ENCODE measurements around the gene PRPF40B. TPM values are rescaled to one million over a fixed set of nuclear protein-coding genes. Genes with fewer than 3 reads are reported as not detected.
A peak's percentile ranks its signal among the peaks of the same experiment; 100 is the strongest.

The PRPF40B gene
- total and polyA plus RNA-seq, 2 donors from 2014 or later, result 20.1 to 33.3 TPM

DNA sequence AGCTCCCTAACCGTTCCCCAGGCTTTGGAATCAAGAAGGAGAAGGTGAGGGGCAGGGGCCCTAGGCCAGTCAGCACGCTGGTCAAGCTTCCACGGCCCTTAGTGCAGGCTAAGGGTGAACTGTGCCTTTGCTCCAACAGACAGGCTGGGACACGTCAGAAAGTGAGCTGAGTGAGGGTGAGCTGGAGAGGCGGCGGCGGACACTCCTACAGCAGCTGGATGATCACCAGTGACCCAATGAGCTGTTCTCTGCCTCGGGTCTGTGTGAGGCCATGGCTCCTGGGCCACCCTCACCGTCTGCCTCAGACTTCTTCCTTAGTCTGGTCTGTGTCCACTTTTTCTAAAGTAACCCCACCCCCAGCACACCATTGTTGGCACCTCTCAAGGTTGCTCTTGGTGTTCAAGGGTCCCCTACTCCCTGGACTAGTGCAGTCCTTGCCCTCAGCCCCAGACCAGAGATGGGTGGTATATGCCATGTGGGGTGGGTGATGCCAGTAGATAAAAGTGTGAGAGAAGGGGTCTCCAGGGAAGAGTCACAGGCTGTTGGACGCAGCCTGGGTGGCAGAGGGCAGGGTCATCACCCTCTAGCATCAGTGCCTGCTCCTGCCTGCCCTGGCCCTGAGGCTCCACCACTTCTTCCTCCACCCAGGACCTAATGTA is 20.7 kb downstream of the PRPF40B start:
- H3K27ac ChIP-seq (ENCODE audit: low read depth in 2 of 2, low read length in 2 of 2), result no peak overlapping the region
- H3K9me3 ChIP-seq (ENCODE audit: control insufficient read depth in 2 of 3, insufficient read depth in 1 of 3, low read length in 3 of 3), result no peaks in the 10 kb centered on the region
- H3K4me1 ChIP-seq (ENCODE audit: control insufficient read depth in 2 of 3, insufficient read depth in 2 of 3, low read depth in 1 of 3, low read length in 3 of 3), result peaks cover 2 to 23% (median 3%) of the 10 kb centered on the region in 3 donors
- FAIRE-seq (no peak), DNase-seq (peak in 2 of 5 donors; percentile 37 to 52)
- TF ChIP-seq, protein P1, sequence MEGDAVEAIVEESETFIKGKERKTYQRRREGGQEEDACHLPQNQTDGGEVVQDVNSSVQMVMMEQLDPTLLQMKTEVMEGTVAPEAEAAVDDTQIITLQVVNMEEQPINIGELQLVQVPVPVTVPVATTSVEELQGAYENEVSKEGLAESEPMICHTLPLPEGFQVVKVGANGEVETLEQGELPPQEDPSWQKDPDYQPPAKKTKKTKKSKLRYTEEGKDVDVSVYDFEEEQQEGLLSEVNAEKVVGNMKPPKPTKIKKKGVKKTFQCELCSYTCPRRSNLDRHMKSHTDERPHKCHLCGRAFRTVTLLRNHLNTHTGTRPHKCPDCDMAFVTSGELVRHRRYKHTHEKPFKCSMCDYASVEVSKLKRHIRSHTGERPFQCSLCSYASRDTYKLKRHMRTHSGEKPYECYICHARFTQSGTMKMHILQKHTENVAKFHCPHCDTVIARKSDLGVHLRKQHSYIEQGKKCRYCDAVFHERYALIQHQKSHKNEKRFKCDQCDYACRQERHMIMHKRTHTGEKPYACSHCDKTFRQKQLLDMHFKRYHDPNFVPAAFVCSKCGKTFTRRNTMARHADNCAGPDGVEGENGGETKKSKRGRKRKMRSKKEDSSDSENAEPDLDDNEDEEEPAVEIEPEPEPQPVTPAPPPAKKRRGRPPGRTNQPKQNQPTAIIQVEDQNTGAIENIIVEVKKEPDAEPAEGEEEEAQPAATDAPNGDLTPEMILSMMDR (IDR thresholded peaks at IDR 0.05; ENCODE audit: borderline replicate concordance, extremely low read depth, insufficient read depth), result no peak
- intact Hi-C loops (cut with DNase I), result loop anchor here (5.0 kb wide), 1 partner anchor 63 kb away; the partner anchor contains the start of gene FMNL3
- H3K36me3 ChIP-seq (ENCODE audit: control insufficient read depth in 2 of 3, insufficient read depth in 3 of 3, low read length in 3 of 3), result peaks cover 2 to 23% (median 18%) of the 10 kb centered on the region in 3 donors
- H3K9ac ChIP-seq (ENCODE audit: low read length in 3 of 3), result no peak overlapping the region
- no peak overlapping the region for H3K4me3 ChIP-seq (ENCODE audit: low read length in 3 of 3)
- H3K27me3 ChIP-seq (ENCODE audit: control insufficient read depth, insufficient read depth, low read length), result no peaks in the 10 kb centered on the region

DNA sequence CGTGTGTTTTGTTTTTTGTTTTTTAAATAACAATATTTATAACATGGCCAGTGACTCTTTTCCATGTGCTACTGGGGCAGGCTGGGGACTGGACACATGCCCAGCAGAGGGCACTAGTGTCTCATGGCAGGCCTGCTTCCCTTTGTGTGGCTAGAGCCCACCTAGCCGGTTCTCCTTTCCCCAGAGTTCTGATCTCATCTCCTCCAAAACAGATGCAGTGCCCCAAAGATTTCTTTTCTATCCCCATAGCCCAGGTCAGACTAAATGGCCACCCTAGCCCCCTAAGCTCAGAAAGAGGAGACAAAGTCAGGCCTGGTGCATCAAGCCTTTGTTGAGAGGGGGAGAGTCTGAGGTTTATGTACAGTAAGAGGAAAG is 21.2 kb downstream of the PRPF40B start:
- peaks cover 2 to 23% (median 3%) of the 10 kb centered on the region in 3 donors for H3K4me1 ChIP-seq (ENCODE audit: control insufficient read depth in 2 of 3, insufficient read depth in 2 of 3, low read depth in 1 of 3, low read length in 3 of 3)
- H3K9me3 ChIP-seq (ENCODE audit: control insufficient read depth in 2 of 3, insufficient read depth in 1 of 3, low read length in 3 of 3), result no peaks in the 10 kb centered on the region
- no peaks in the 10 kb centered on the region for H3K27me3 ChIP-seq (ENCODE audit: control insufficient read depth, insufficient read depth, low read length)
- DNase-seq (peak; percentile 86 to 93 (median 89)), FAIRE-seq (no peak)
- H3K4me3 ChIP-seq (ENCODE audit: low read length in 3 of 3), result no peak overlapping the region
- H3K36me3 ChIP-seq (ENCODE audit: control insufficient read depth in 2 of 3, insufficient read depth in 3 of 3, low read length in 3 of 3), result peaks cover 2 to 22% (median 18%) of the 10 kb centered on the region in 3 donors
- intact Hi-C loops (cut with DNase I), result loop anchor here (5.0 kb wide), 1 partner anchor 63 kb away; the partner anchor contains the start of gene FMNL3
- no peak overlapping the region for H3K27ac ChIP-seq (ENCODE audit: low read depth in 2 of 2, low read length in 2 of 2)
- TF ChIP-seq, protein P1 (IDR thresholded peaks at IDR 0.05; ENCODE audit: borderline replicate concordance, extremely low read depth, insufficient read depth), result peak; percentile 92
- no peak overlapping the region for H3K9ac ChIP-seq (ENCODE audit: low read length in 3 of 3)

DNA sequence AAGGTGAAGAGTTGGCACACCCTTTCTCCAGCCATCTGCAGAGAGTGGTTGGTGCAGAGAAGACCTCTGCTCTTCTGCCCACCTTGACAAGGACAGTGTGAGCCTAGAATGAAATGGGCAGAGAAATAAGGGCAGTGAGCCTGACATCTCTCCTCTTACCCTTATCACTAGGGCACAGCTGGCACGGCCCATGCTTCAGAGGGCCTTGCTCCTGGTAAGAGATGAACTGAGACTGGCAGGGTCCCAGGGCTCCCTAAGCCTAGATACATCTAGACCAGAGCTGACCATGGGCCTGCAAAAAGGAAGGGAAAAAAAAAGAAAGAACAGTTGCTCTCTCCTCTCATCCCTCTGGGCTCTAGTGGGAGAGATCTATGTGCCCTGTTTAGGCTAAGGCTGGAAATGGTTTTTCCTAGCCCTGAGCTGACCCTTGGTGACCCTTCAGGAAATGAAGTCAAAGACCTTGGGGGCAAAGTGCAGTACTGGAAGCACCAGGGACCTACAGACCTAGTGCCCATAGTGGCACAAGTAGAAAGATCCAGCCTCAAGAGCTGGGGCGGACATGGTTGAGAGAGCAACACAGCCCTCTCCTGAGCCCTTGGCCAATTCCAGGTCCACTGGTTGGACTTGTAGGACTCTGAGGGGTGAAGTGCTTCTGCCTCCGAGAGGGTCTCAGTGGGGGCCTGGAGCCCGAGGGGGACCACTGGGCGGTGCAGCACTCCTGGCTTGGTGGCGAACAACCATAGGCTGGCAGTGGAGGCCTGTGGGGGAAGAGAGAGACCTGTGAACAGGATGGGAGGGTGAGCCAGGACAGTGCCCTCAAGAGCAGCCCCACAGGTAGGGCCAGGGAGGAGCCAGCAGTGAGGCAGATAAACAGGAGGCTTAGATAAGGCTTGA is 22.0 kb downstream of the PRPF40B start:
- Histone ChIP-seq H3K9ac (ENCODE audit: low read length in 3 of 3) (no peak overlapping the region), H3K27ac (ENCODE audit: low read depth in 2 of 2, low read length in 2 of 2) (no peak overlapping the region), H3K36me3 (ENCODE audit: control insufficient read depth in 2 of 3, insufficient read depth in 3 of 3, low read length in 3 of 3) (peaks cover 2 to 24% (median 18%) of the 10 kb centered on the region in 3 donors), H3K27me3 (ENCODE audit: control insufficient read depth, insufficient read depth, low read length) (no peaks in the 10 kb centered on the region), H3K4me3 (ENCODE audit: low read length in 3 of 3) (no peak overlapping the region), H3K9me3 (ENCODE audit: control insufficient read depth in 2 of 3, insufficient read depth in 1 of 3, low read length in 3 of 3) (no peaks in the 10 kb centered on the region), H3K4me1 (ENCODE audit: control insufficient read depth in 2 of 3, insufficient read depth in 2 of 3, low read depth in 1 of 3, low read length in 3 of 3) (peaks cover 2 to 23% (median 3%) of the 10 kb centered on the region in 3 donors)
- DNase-seq (peak in 1 of 5 donors; percentile 59), FAIRE-seq (no peak)
- intact Hi-C loops (cut with DNase I), result no loop called here
- TF ChIP-seq, protein P1 (IDR thresholded peaks at IDR 0.05; ENCODE audit: borderline replicate concordance, extremely low read depth, insufficient read depth), result no peak

Measured in kidney (tissue), 14 donors.